Small intestine (tissue), 7 donors: ENCODE data around the gene DTD1. TPM values are rescaled to one million over a fixed set of nuclear protein-coding genes. Genes with fewer than 3 reads are reported as not detected.

Source experiments
- DNase-seq, 2 donors: peaks; one replicate each; pipeline versions ENCODE4 v3.0.0 to v3.0.0-alpha.2; 2013
- FAIRE-seq: peaks from 2 replicates; lab custom pipeline; 2012; peaks lifted over from hg19 to GRCh38; lab: Jason Lieb, UNC
- H3K27ac ChIP-seq, 3 donors: one replicate each; pipeline ENCODE4 v1.5.1; 2013; ENCODE audit warnings: low read length in 2 of 3, mild to moderate bottlenecking in 2 of 3, control low read depth in 1 of 3, inconsistent platforms in 1 of 3, low read depth in 1 of 3, moderate library complexity in 1 of 3
- H3K27me3 ChIP-seq, 3 donors: one replicate each; pipeline ENCODE4 v1.6.1; 2013; ENCODE audit warnings: low read length in 3 of 3, inconsistent platforms in 1 of 3; ENCODE audit not compliant: control insufficient read depth in 3 of 3, insufficient read depth in 3 of 3
- H3K36me3 ChIP-seq, 3 donors: one replicate each; pipeline ENCODE4 v1.6.1; 2013; ENCODE audit warnings: low read length in 3 of 3, inconsistent platforms in 1 of 3, low read depth in 1 of 3, mild to moderate bottlenecking in 1 of 3, moderate library complexity in 1 of 3; ENCODE audit not compliant: control insufficient read depth in 3 of 3, insufficient read depth in 2 of 3
- H3K4me1 ChIP-seq, 3 donors: one replicate each; pipeline ENCODE4 v1.6.1; 2013; ENCODE audit warnings: low read length in 2 of 3, inconsistent platforms in 1 of 3, low read depth in 1 of 3, mild to moderate bottlenecking in 1 of 3, moderate library complexity in 1 of 3; ENCODE audit not compliant: control insufficient read depth in 3 of 3, insufficient read depth in 2 of 3
- H3K4me3 ChIP-seq, 3 donors: one replicate each; pipeline ENCODE4 v1.5.1; 2013; ENCODE audit warnings: low read length in 3 of 3, control low read depth in 1 of 3, inconsistent platforms in 1 of 3, low read depth in 1 of 3, mild to moderate bottlenecking in 1 of 3, moderate library complexity in 1 of 3
- H3K9me3 ChIP-seq, 2 donors: one replicate each; pipeline ENCODE4 v1.6.1; 2013; ENCODE audit warnings: low read depth in 1 of 2, low read length in 1 of 2; ENCODE audit not compliant: control insufficient read depth in 2 of 2, insufficient read depth in 1 of 2
- WGBS, 3 donors: extraction: QIAGEN DNeasy Blood & Tissue Kit; methylation state at CpG; one replicate each; pipeline ENCODE4 v1.1.7; 2013; 5-methylcytosine and 5-hydroxymethylcytosine counted together
- polyA plus RNA-seq, 4 donors: library from polyadenylated mRNA; stranded (reverse) in 3 of 4; unstranded in 1 of 4; fragments of 200-250 nt in 3 of 4; fragments of 120-200 nt in 1 of 4; gene quantifications; one replicate each; pipeline versions ENCODE4 v1.2.1 to v1.2.3, GENCODE V29; 2013
- donor health status: healthy with polysubstance abuse.
- donor health status: control.
- donor health status: control.
- donor health status: Bipolar disorder and iron deficiency.
- donor health status: healthy.

Gene DTD1
- polyA plus RNA-seq, 4 donors, result 9.6 to 25.8 (median 16.1) TPM

GRCh38 chr20:18734525-18735189 is 146.8 kb downstream of the DTD1 start:
- Histone ChIP-seq H3K4me3 (no peak overlapping the region), H3K36me3 (no peaks in the 10 kb centered on the region), H3K27ac (no peak overlapping the region), H3K27me3 (no peaks in the 10 kb centered on the region), H3K9me3 (peaks cover 0 to 7% of the 10 kb centered on the region in 2 donors), H3K4me1 (peaks cover 0 to 6% (median 2%) of the 10 kb centered on the region in 3 donors)
- 92 to 96% (median 92%) methylated on average over 6 of the region's 6 CpGs for WGBS, 3 donors
- DNase-seq (no peak), FAIRE-seq (no peak)

DNA sequence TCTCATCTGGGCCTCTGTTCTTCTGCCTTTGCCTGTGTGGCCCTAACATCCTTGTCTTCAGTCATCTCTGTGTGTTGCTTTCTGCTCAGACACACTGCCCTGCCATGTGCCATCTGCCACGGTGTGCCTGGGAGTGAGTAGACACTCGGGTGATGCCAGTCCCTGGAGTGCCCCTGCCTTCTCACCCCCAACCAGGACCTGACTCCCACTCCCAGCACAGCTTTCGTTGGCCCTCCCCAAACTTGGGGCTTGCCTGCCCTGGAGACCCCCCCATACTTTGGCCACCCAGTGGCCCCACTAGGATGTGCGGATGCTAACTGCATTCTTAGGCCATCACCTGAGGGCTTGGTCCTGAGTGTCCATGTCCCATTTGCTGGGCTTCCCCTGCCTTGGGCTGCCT is 149.3 kb downstream of the DTD1 start:
- Histone ChIP-seq H3K27ac (no peak overlapping the region), H3K4me3 (no peak overlapping the region), H3K36me3 (no peaks in the 10 kb centered on the region), H3K4me1 (peaks cover 0 to 6% (median 2%) of the 10 kb centered on the region in 3 donors), H3K27me3 (no peaks in the 10 kb centered on the region), H3K9me3 (peaks cover 0 to 7% of the 10 kb centered on the region in 2 donors)
- DNase-seq, result no peak
- no peak for FAIRE-seq
- 93 to 99% (median 97%) methylated on average over 4 of the region's 4 CpGs for WGBS, 3 donors

DNA sequence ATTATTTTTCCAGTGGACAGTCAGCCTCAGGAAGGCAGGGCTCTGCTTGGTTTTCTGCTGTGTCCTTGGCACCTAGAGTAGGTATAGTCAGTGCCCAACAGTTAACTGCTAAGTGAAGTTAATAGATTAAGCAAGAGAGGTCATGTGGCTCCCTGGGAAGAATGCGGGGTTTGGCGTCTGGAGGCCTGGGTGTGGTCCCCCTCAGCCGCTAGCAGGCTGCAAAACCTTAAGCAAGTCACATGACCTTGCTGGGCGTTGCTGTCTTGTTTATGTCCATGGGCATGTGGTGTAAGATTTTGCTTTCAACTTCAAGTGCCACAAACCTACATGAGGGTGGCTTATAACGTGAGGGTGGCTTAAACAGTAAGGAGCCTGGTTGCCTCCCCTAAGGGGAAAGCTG is 150.2 kb downstream of the DTD1 start:
- no peaks in the 10 kb centered on the region for H3K36me3 ChIP-seq
- DNase-seq, result peak in 1 of 2 donors; percentile 29
- peaks cover 0 to 7% of the 10 kb centered on the region in 2 donors for H3K9me3 ChIP-seq
- WGBS, 3 donors, result 28 to 53% (median 42%) methylated on average over 5 of the region's 5 CpGs
- H3K27ac ChIP-seq, result peak overlapping the region in 1 of 3 donors; percentile 70
- no peak for FAIRE-seq
- no peak overlapping the region for H3K4me3 ChIP-seq
- H3K4me1 ChIP-seq, result peaks cover 0 to 6% (median 0%) of the 10 kb centered on the region in 3 donors
- no peaks in the 10 kb centered on the region for H3K27me3 ChIP-seq

DNA sequence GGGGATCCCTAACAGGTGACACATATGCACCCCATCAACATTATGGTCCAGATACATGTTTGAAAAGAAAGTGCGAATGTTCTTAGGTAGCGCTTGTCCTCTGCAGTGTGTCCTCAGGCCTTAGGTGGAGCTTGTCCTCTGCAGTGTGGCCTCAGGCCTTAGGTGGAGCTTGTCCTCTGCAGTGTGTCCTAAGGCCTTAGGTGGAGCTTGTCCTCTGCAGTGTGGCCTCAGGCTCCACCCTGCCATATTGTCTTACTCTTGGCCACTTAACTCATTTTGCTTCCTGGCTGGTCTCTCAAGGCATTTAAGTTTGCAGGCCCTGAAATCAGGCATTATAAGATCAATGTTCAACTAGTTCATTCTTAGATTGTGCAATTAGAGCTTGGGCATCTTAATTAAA is 151.0 kb downstream of the DTD1 start:
- H3K27me3 ChIP-seq, result no peaks in the 10 kb centered on the region
- peaks cover 0 to 7% of the 10 kb centered on the region in 2 donors for H3K9me3 ChIP-seq
- 97 to 100% (median 100%) methylated on average over 2 of the region's 2 CpGs for WGBS, 3 donors
- H3K4me3 ChIP-seq, result no peak overlapping the region
- FAIRE-seq (no peak), DNase-seq (no peak)
- peaks cover 0 to 6% (median 0%) of the 10 kb centered on the region in 3 donors for H3K4me1 ChIP-seq
- peak overlapping the region in 2 of 3 donors; percentile 54 to 70 for H3K27ac ChIP-seq
- H3K36me3 ChIP-seq, result no peaks in the 10 kb centered on the region

DNA sequence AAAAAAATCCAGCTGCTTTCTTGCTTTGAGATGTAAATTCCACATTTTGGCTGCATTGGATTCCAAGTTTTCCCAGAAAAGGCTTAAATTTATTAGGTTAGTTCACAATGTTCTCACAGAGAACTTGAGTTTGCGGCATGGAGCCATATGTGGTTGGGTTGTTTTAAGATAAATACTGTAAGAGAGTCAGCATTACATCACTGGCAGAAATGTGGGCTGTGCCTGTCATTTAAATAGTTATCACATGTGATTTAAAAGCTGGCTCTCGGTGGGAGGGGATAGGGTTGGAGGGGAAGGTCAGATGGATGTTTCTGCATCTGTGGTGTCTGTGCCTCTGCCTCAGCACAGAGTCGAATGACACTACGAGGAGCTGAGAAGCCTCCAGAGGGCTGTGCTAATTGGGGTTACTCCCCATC is 151.9 kb downstream of the DTD1 start:
- Histone ChIP-seq H3K36me3 (peaks cover 0 to under 1% (median 0%) of the 10 kb centered on the region in 3 donors), H3K4me1 (peaks cover 0 to 6% (median 0%) of the 10 kb centered on the region in 3 donors), H3K27me3 (no peaks in the 10 kb centered on the region), H3K27ac (peak overlapping the region in 1 of 3 donors; percentile 38), H3K9me3 (peaks cover 0 to 7% of the 10 kb centered on the region in 2 donors), H3K4me3 (no peak overlapping the region)
- DNase-seq (peak in 1 of 2 donors; percentile 34), FAIRE-seq (no peak)
- 46 to 79% (median 64%) methylated on average over 4 of the region's 4 CpGs for WGBS, 3 donors

- H3K4me3 ChIP-seq, result no peak overlapping the region
- WGBS, 3 donors, result 88 to 95% (median 90%) methylated on average over 3 of the region's 3 CpGs
- peaks cover 0 to 6% (median 0%) of the 10 kb centered on the region in 3 donors for H3K4me1 ChIP-seq
- no peaks in the 10 kb centered on the region for H3K27me3 ChIP-seq
- no peak overlapping the region for H3K27ac ChIP-seq
- DNase-seq (no peak), FAIRE-seq (no peak)
- peaks cover 0 to 7% (median 0%) of the 10 kb centered on the region in 3 donors for H3K36me3 ChIP-seq
- peaks cover 0 to 7% of the 10 kb centered on the region in 2 donors for H3K9me3 ChIP-seq
Observed at GRCh38 chr20:18740726-18741125, 152.9 kb downstream of the DTD1 start.

- FAIRE-seq, result no peak
- no peaks in the 10 kb centered on the region for H3K27me3 ChIP-seq
- H3K4me3 ChIP-seq, result no peak overlapping the region
- peaks cover 0 to 7% (median 0%) of the 10 kb centered on the region in 3 donors for H3K36me3 ChIP-seq
- 75 to 91% (median 85%) methylated on average over 3 of the region's 3 CpGs for WGBS, 3 donors
- peaks cover 0 to 6% (median 0%) of the 10 kb centered on the region in 3 donors for H3K4me1 ChIP-seq
- peaks cover 0 to 3% of the 10 kb centered on the region in 2 donors for H3K9me3 ChIP-seq
- DNase-seq, result no peak
- no peak overlapping the region for H3K27ac ChIP-seq
Observed at GRCh38 chr20:18742841-18743240, 155.0 kb downstream of the DTD1 start.

GRCh38 chr20:18743665-18744440 is 156.0 kb downstream of the DTD1 start:
- Histone ChIP-seq H3K4me3 (no peak overlapping the region), H3K27me3 (no peaks in the 10 kb centered on the region), H3K4me1 (peaks cover 0 to 3% (median 0%) of the 10 kb centered on the region in 3 donors), H3K36me3 (peaks cover 0 to 7% (median 0%) of the 10 kb centered on the region in 3 donors), H3K9me3 (no peaks in the 10 kb centered on the region), H3K27ac (no peak overlapping the region)
- DNase-seq, result no peak
- no peak for FAIRE-seq
- WGBS, 3 donors, result 90 to 95% (median 94%) methylated on average over 11 of the region's 11 CpGs
